Activated CD8-positive, alpha-beta memory T cell treated with anti-CD3 and anti-CD28 coated beads, Interleukin-2, amount 50 U/mL, for 24 hours (primary cell): Measurements from ENCODE around the gene GINS3.

Experiments
- DNase-seq: peaks from one replicate; pipeline ENCODE4 v3.0.0-alpha.2; 2020; ENCODE audit errors: extremely low read depth

The GINS3 gene

DNA sequence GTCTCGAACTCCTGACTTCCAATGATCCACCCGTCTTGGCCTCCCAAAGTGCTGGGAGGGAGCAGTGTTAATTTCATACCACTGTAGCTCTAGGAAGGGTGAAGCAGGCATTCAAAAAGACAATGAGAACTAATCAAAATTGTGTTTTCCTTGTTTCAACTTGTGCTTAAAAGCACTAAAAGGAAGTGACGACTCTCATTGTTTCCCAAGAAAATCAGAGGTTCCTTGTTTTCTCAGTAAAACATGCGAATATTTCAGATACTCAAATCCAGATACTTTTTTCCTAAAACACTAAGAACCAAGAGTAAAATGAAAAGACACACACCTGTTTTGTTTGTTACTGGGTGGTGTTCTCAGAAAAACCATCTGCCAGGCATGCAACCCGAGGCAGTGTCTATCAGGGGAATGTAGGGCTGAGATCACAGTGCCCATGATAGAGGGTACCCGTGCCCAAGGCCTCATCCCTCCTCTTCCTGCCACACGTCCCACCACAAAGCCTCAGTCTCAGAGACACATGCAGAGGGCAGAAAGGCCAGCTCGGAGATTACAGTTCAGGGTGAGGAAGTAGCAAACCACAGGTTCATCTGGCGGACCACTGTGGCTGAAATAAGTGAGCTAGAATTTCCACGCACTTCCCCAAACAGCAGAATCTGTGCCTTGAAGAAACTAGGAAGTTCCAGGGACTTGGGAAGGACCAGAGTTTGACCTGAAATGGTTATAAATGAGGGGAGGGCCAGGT is 33.7 kb downstream of the GINS3 start:
- no peak for DNase-seq

DNA sequence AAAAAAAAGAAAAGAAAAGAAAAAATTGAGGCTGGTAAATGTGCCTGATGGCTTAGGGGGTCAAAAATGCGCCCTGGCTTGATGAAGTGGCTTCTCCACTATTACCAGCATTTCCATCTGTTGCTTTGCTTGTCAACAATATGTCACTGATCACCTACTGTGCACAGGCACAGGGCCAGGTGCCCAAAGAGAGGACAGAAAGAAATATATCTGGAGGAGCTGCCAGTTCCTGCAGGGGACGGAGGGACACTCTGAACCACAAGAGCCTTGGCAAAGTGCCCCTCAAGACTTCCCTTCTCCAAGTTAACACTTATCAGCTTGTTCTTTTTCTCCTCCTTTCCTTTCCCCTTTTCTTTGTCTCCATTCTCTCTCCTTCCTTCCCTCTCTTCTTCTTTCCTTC is 34.7 kb downstream of the GINS3 start:
- DNase-seq: no peak

GRCh38 chr16:58428621-58429542 is 36.6 kb downstream of the GINS3 start:
- no peak for DNase-seq

GRCh38 chr16:58430718-58431117 is 38.4 kb downstream of the GINS3 start:
- DNase-seq: no peak

GRCh38 chr16:58433569-58433951 is 41.3 kb downstream of the GINS3 start:
- no peak for DNase-seq

GRCh38 chr16:58435779-58436178 is 43.5 kb downstream of the GINS3 start:
- no peak for DNase-seq

DNA sequence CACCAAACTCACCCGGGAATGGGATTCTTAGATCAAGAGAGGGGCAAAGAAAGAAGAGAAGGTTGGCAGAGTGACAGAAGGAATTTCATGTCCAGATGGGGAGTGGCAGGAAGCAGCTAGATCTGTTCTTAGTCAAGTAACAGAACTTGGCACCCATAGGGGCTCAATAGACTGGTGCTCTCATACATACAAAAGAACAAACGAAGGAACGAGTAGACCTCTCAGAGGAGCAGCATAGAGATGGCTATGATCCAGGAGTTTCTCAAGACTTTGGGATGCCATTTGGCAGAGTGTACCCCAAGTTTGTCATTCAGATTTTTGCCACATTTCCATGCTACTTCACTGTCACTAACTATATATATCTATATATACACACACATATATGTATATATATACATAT is 47.9 kb downstream of the GINS3 start:
- DNase-seq: no peak

- DNase-seq: no peak
These were observed 50.3 kb downstream of the GINS3 start for GRCh38 chr16:58442547-58442946.

- DNase-seq: no peak
These were observed 51.5 kb downstream of the GINS3 start for GRCh38 chr16:58443783-58444182.

- DNase-seq: no peak
These were observed 52.0 kb downstream of the GINS3 start for GRCh38 chr16:58444265-58444664.

- no peak for DNase-seq
These were observed 56.6 kb downstream of the GINS3 start for GRCh38 chr16:58448890-58449289.

DNA sequence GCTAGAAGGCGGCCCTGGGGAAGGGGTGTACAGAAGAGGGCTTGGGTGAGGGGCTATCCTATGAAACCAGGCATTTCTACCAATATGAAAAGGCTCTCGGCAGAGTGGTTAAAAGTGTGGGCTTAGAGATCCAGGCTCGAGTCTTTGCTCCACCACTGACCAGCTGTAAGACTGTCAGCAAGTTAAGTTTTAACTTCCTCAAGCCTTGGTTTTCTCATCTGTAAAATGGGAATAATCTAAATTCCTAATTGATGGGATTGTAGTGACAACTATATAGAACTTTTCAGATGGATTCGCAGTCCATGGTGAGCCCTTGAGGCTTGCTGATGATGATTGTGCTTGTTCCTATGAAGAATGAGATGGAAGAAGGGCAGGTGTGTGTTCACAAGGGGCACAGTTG is 57.0 kb downstream of the GINS3 start:
- DNase-seq: no peak

- DNase-seq: no peak
These were observed 57.5 kb downstream of the GINS3 start for GRCh38 chr16:58449768-58450167.

- no peak for DNase-seq
These were observed 58.3 kb downstream of the GINS3 start for GRCh38 chr16:58450590-58450989.

DNA sequence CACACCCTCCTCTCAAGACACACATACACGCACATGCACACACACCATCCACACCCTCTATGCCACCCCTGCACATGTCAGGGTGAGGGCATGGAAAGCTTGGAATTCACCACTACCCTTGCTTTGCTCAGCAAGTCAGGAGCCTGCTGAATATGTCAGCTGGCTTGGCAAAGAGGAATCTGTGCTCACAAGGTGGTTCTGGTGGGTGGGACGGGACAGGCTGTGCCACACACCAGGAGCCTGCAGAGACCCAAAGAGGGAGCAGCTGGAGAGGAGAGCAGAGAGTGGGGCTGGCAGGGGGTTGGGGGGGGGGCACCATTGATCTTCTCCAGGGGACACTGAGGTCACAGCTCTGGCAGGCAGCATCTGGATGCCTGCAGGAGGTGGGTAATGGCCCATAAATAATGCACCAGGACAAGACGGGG is 59.0 kb downstream of the GINS3 start:
- DNase-seq: no peak

- DNase-seq: no peak
These were observed 59.7 kb downstream of the GINS3 start for GRCh38 chr16:58451945-58452401.

DNA sequence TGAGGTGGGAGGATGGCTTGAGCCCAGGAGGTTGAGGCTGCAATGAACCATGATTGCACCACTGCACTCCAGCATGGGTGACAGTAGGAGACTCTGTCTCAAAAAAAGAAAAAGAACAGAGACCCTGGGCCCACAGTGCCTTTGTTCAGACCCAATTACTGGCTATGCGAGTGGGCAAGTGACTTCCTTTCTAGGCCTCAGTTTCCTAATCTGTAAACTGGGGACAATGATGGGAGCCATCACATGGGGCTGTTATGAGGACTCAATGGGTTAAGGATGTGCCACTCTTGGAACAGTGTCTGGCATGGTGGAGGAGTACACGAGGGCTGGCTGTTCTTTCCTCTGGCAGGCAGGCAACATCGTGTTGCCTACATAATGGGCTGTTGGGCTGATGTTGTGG is 60.4 kb downstream of the GINS3 start:
- DNase-seq: no peak

GRCh38 chr16:58454178-58454577 is 61.9 kb downstream of the GINS3 start:
- DNase-seq: no peak

DNA sequence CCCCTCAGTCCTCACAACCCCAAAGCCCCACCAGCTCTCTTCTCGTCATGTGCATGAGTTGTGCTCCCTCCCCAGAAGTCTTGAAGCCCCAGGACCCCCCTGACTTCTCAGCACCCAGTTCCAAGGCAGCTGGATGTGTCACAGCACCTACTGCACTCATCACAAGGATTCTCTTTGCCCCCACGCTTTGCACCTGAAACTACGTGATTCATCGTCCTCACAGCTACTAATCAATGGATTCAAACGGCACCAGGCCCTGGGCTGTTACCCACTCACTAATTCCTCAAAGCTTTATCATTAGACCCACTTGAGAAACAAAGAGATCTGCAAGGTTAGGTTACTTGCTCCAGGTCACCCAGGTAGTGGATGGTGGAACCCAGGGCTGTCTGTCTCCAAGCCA is 62.6 kb downstream of the GINS3 start:
- no peak for DNase-seq
